ENCODE data around the gene THSD7A. TPM values are rescaled to one million over a fixed set of nuclear protein-coding genes. Genes with fewer than 3 reads are reported as not detected.
A peak's percentile ranks its signal among the peaks of the same experiment; 100 is the strongest.

Gene THSD7A
- total and polyA plus RNA-seq, 10 of the 15 experiments (the other 5 are each of a cell fraction or from before 2014, with no cell fraction given), result 0.03 to 0.09 (median 0.03) TPM; not detected in 7

DNA sequence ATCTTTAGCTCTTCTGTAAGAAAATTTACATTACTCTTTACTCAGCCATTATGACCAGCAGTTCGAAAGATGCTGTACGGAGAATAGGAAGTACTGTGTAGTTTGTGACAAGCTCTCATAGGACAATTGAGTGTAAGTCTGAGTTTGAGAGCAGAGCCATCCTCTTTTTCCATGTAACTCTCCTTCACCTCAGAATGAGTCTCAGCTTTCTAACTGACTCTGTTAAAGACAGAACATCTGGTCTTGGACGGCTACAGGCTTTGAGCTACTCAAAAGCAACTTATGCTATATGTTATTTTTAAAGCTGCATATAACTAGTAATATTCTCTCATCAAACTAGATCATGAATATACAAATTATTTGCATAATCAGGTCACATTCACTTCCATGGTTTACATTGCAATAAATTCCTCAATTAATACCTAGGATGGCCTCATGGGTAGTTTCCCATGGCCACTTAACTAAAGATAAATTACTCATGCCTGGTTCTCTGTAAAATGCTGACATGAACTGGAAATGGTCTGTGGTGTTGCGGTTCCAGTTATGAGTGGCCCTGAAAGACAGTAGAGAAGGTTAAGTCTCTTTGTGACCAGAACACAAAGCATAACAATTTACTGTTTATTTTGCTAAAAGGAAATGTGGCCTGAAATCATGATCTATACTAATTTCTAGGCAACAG, 499.7 kb downstream of the THSD7A start:
- ChIA-PET POLR2A (no interaction called here), SMC1A (ENCODE audit: uncharacterized antibody, unreplicated experiment) (interaction anchor here (1.3 kb wide), 1 partner anchor 119 kb away, joined by 3 read pairs; no protein-coding TSS in a partner anchor), CTCF (interaction anchor here (1.2 kb wide), 1 partner anchor 14 kb away, joined by 4 read pairs; no protein-coding TSS in a partner anchor), RAD21 (ENCODE audit: unreplicated experiment) (no interaction called here)
- Histone ChIP-seq H3K9me3 (replicated peaks; ENCODE audit: control insufficient read depth, insufficient read depth, low read length) (no peaks in the 10 kb centered on the region; the same call in 2 of the 3 replicates), H3K79me2 (ENCODE audit: control insufficient read depth, insufficient read depth, low read length) (no peaks in the 10 kb centered on the region), H2AFZ (ENCODE audit: control insufficient read depth, low read depth, low read length) (no peak overlapping the region), H3K4me1 (ENCODE audit: control insufficient read depth, insufficient read depth, low read length) (peaks cover 9% of the 10 kb centered on the region), H3K27ac (ENCODE audit: control insufficient read depth, insufficient read depth) (no peak overlapping the region), H3K27me3 (replicated peaks in 1 of 2; ENCODE audit: control insufficient read depth in 2 of 2, insufficient read depth in 2 of 2, low read length in 1 of 2) (no peaks in the 10 kb centered on the region), H4K20me1 (ENCODE audit: control insufficient read depth, insufficient read depth) (no peaks in the 10 kb centered on the region), H3K9ac (ENCODE audit: control insufficient read depth, insufficient read depth, low read length) (no peak overlapping the region), H3K4me3 (no peak overlapping the region), H3K36me3 (ENCODE audit: control insufficient read depth in 2 of 2, insufficient read depth in 2 of 2, low read length in 1 of 2) (no peaks in the 10 kb centered on the region), H3K4me2 (ENCODE audit: control insufficient read depth, insufficient read depth) (peak overlapping the region; percentile 50; the same call in 1 of the 2 replicates)
- DNase-seq (ENCODE audit: low read depth, low spot score) (peak; percentile 61), ATAC-seq (peak; percentile 97), FAIRE-seq (peak; percentile 81)
- under 1% methylated on average over 4 of the region's 4 CpGs for WGBS (ENCODE audit: insufficient coverage, insufficient replicate concordance, low lambda C conversion rate, missing lambda C conversion rate)
- in situ Hi-C loops (cut with MboI), result loop anchor here (25.0 kb wide), 1 partner anchor 395 kb away; a partner anchor contains a TSS
- intact Hi-C loops (cut with micrococcal nuclease; ENCODE audit: unreplicated experiment), result loop anchor here (5.0 kb wide), 1 partner anchor 390 kb away; a partner anchor contains a TSS
- BruUV-seq (replicated peaks), result no TSS peak
- TF ChIP-seq SP1 (IDR thresholded peaks at IDR 0.05; ENCODE audit: low read depth, low read length), result no peak
- TF ChIP-seq IRF4 (IDR thresholded peaks at IDR 0.05; ENCODE audit: low read depth, low read length), result peak; percentile 99
- peak; percentile 88 for TF ChIP-seq POU2F2 (IDR thresholded peaks at IDR 0.05; ENCODE audit: borderline replicate concordance, low read depth, low read length)
- TF ChIP-seq ATF2 (IDR thresholded peaks at IDR 0.05; ENCODE audit: low read length), result peak; percentile 98
- peak; percentile 80 for TF ChIP-seq ZNF217 (IDR thresholded peaks at IDR 0.05)
- TF ChIP-seq RAD21 (IDR thresholded peaks at IDR 0.05; ENCODE audit: insufficient read depth, low read depth, low read length), result no peak
- TF ChIP-seq RB1 (IDR thresholded peaks at IDR 0.05; ENCODE audit: borderline replicate concordance), result no peak
- TF ChIP-seq, protein P1, sequence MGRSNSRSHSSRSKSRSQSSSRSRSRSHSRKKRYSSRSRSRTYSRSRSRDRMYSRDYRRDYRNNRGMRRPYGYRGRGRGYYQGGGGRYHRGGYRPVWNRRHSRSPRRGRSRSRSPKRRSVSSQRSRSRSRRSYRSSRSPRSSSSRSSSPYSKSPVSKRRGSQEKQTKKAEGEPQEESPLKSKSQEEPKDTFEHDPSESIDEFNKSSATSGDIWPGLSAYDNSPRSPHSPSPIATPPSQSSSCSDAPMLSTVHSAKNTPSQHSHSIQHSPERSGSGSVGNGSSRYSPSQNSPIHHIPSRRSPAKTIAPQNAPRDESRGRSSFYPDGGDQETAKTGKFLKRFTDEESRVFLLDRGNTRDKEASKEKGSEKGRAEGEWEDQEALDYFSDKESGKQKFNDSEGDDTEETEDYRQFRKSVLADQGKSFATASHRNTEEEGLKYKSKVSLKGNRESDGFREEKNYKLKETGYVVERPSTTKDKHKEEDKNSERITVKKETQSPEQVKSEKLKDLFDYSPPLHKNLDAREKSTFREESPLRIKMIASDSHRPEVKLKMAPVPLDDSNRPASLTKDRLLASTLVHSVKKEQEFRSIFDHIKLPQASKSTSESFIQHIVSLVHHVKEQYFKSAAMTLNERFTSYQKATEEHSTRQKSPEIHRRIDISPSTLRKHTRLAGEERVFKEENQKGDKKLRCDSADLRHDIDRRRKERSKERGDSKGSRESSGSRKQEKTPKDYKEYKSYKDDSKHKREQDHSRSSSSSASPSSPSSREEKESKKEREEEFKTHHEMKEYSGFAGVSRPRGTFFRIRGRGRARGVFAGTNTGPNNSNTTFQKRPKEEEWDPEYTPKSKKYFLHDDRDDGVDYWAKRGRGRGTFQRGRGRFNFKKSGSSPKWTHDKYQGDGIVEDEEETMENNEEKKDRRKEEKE (IDR thresholded peaks at IDR 0.05), result no peak
- 0 out of 2 replicates have a peak, but pooled peaks have one; percentile 38 for TF ChIP-seq ZNF24 (IDR thresholded peaks at IDR 0.05)
- TF ChIP-seq FOXM1 (IDR thresholded peaks at IDR 0.05; ENCODE audit: low read depth, low read length), result peak; percentile 92
- TF ChIP-seq, protein P2, sequence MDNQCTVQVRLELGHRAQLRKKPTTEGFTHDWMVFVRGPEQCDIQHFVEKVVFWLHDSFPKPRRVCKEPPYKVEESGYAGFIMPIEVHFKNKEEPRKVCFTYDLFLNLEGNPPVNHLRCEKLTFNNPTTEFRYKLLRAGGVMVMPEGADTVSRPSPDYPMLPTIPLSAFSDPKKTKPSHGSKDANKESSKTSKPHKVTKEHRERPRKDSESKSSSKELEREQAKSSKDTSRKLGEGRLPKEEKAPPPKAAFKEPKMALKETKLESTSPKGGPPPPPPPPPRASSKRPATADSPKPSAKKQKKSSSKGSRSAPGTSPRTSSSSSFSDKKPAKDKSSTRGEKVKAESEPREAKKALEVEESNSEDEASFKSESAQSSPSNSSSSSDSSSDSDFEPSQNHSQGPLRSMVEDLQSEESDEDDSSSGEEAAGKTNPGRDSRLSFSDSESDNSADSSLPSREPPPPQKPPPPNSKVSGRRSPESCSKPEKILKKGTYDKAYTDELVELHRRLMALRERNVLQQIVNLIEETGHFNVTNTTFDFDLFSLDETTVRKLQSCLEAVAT (IDR thresholded peaks at IDR 0.05), result peak; percentile 81
- peak; percentile 94; the same call in 1 of the 2 replicates for TF ChIP-seq ZBED1 (IDR thresholded peaks at IDR 0.05; ENCODE audit: borderline replicate concordance)
- TF ChIP-seq SKIL (IDR thresholded peaks at IDR 0.05; ENCODE audit: low read depth, poor library complexity, severe bottlenecking), result peak; percentile 87
- peak; percentile 69 for TF ChIP-seq GABPA (IDR thresholded peaks at IDR 0.05; ENCODE audit: low read depth)
- peak; percentile 99 for TF ChIP-seq BCL11A (IDR thresholded peaks at IDR 0.05; ENCODE audit: low read depth, low read length)
- TF ChIP-seq SMAD5 (IDR thresholded peaks at IDR 0.05; ENCODE audit: low read depth), result no peak
- TF ChIP-seq ATF7 (IDR thresholded peaks at IDR 0.05; ENCODE audit: low read depth), result peak; percentile 63; the same call in 1 of the 2 replicates
